Measurements from ENCODE around the gene PLCG2.
"Not testable (repeated sequence)": the region's sequence is repeated elsewhere in the genome, so short reads cannot be mapped to it uniquely, and the experiment has no call there.

Gene PLCG2

DNA sequence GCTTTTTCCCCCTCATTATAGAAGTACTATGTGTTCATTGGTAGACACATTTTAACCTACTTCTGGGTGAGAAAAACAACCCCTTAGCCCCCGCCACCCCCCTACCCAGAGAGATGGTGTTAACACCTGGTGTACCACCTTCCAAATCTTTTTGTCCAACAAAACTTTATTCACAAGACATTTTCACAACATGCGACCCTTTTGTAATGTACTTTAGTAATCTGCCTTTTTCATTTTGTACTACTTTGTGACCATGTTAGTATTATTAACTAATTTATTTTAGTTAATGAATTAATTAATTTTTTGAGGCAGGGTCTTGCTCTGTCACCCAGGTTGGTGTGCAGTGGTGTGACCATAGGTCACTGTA, 20.0 kb downstream of the PLCG2 start:
- Histone ChIP-seq H3K9ac (ENCODE audit: low read depth, low read length) (no peak overlapping the region), H3K27ac (ENCODE audit: low read length) (no peak overlapping the region), H3K36me3 (ENCODE audit: insufficient read depth, low read length) (no peaks in the 10 kb centered on the region), H2AFZ (ENCODE audit: low read depth, low read length) (no peak overlapping the region), H3K79me2 (ENCODE audit: insufficient read depth, low read length) (no peaks in the 10 kb centered on the region), H3K27me3 (ENCODE audit: insufficient read depth, low read length, poor library complexity) (peaks cover under 1% of the 10 kb centered on the region), H4K20me1 (ENCODE audit: insufficient read depth, low read length) (no peaks in the 10 kb centered on the region), H3K4me1 (ENCODE audit: insufficient read depth, low read length) (no peaks in the 10 kb centered on the region), H3K9me3 (ENCODE audit: insufficient read depth, low read length, severe bottlenecking) (no peaks in the 10 kb centered on the region), H3K4me3 (ENCODE audit: low read depth in 1 of 2, low read length in 2 of 2) (no peak overlapping the region), H3K4me2 (ENCODE audit: insufficient read depth, low read length) (no peak overlapping the region)
- ATAC-seq (ENCODE audit: insufficient read depth, low read depth) (no peak), DNase-seq (no peak)
- TF ChIP-seq EZH2 (IDR thresholded peaks at IDR 0.05; ENCODE audit: borderline replicate concordance, low read depth, low read length, severe bottlenecking), result no peak
- TF ChIP-seq, protein P1, sequence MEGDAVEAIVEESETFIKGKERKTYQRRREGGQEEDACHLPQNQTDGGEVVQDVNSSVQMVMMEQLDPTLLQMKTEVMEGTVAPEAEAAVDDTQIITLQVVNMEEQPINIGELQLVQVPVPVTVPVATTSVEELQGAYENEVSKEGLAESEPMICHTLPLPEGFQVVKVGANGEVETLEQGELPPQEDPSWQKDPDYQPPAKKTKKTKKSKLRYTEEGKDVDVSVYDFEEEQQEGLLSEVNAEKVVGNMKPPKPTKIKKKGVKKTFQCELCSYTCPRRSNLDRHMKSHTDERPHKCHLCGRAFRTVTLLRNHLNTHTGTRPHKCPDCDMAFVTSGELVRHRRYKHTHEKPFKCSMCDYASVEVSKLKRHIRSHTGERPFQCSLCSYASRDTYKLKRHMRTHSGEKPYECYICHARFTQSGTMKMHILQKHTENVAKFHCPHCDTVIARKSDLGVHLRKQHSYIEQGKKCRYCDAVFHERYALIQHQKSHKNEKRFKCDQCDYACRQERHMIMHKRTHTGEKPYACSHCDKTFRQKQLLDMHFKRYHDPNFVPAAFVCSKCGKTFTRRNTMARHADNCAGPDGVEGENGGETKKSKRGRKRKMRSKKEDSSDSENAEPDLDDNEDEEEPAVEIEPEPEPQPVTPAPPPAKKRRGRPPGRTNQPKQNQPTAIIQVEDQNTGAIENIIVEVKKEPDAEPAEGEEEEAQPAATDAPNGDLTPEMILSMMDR (IDR thresholded peaks at IDR 0.05; ENCODE audit: borderline replicate concordance, extremely low read depth, low read length, poor library complexity, severe bottlenecking), result no peak

DNA sequence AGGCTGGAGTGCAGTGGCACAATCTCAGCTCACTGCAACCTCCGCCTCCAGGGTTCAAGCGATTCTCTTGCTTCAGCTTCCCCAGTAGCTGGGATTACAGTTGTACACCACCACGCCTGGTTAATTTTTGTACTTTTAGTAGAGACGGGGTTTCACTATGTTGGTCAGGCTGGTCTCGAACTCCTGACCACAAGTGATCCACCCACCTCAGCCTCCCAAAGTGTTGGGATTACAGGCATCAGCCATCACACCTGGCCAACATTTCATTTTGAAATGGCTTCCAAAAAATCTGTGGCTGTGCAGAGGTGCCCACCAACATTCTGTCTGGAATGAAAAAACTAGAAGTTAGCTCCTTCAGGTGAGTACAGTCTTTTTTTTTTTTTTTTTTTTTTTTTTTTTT, 22.6 kb downstream of the PLCG2 start:
- ATAC-seq (ENCODE audit: insufficient read depth, low read depth); H3K9me3 ChIP-seq (ENCODE audit: insufficient read depth, low read length, severe bottlenecking); H3K27ac ChIP-seq (ENCODE audit: low read length); H3K4me3 ChIP-seq (ENCODE audit: low read depth in 1 of 2, low read length in 2 of 2); H3K79me2 ChIP-seq (ENCODE audit: insufficient read depth, low read length); H3K36me3 ChIP-seq (ENCODE audit: insufficient read depth, low read length); H2AFZ ChIP-seq (ENCODE audit: low read depth, low read length); H3K9ac ChIP-seq (ENCODE audit: low read depth, low read length); H3K27me3 ChIP-seq (ENCODE audit: insufficient read depth, low read length, poor library complexity); H3K4me1 ChIP-seq (ENCODE audit: insufficient read depth, low read length); H3K4me2 ChIP-seq (ENCODE audit: insufficient read depth, low read length); H4K20me1 ChIP-seq (ENCODE audit: insufficient read depth, low read length); DNase-seq: not testable (repeated sequence)

DNA sequence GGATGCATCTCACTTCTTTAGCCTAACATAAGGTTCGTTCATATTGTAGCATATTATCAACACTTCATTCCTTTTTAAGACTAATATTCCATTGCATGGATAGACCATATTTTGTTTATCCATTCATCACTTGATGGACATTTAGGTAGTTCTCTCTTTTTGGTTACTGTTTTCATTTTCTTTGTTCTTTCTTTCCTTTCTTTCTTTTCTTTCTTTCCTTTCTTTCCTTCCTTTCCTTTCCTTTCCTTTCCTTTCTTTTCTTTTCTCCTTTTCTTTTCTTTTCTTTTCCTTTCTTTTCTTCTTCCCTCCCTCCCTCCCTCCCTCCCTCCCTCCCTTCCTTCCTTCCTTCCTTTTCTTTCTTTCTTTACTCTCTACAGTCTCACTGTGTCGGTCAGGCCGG, 24.2 kb downstream of the PLCG2 start:
- ATAC-seq (ENCODE audit: insufficient read depth, low read depth) (no peak), DNase-seq (no peak)
- Histone ChIP-seq H3K4me2 (ENCODE audit: insufficient read depth, low read length) (no peak overlapping the region), H4K20me1 (ENCODE audit: insufficient read depth, low read length) (no peaks in the 10 kb centered on the region), H3K9ac (ENCODE audit: low read depth, low read length) (no peak overlapping the region), H3K4me3 (ENCODE audit: low read depth in 1 of 2, low read length in 2 of 2) (no peak overlapping the region), H3K79me2 (ENCODE audit: insufficient read depth, low read length) (no peaks in the 10 kb centered on the region), H2AFZ (ENCODE audit: low read depth, low read length) (no peak overlapping the region), H3K9me3 (ENCODE audit: insufficient read depth, low read length, severe bottlenecking) (no peaks in the 10 kb centered on the region), H3K36me3 (ENCODE audit: insufficient read depth, low read length) (no peaks in the 10 kb centered on the region), H3K27me3 (ENCODE audit: insufficient read depth, low read length, poor library complexity) (peaks cover 2% of the 10 kb centered on the region), H3K4me1 (ENCODE audit: insufficient read depth, low read length) (no peaks in the 10 kb centered on the region), H3K27ac (ENCODE audit: low read length) (no peak overlapping the region)
- TF ChIP-seq, protein P1 (IDR thresholded peaks at IDR 0.05; ENCODE audit: borderline replicate concordance, extremely low read depth, low read length, poor library complexity, severe bottlenecking), result no peak
- TF ChIP-seq EZH2 (IDR thresholded peaks at IDR 0.05; ENCODE audit: borderline replicate concordance, low read depth, low read length, severe bottlenecking), result no peak

DNA sequence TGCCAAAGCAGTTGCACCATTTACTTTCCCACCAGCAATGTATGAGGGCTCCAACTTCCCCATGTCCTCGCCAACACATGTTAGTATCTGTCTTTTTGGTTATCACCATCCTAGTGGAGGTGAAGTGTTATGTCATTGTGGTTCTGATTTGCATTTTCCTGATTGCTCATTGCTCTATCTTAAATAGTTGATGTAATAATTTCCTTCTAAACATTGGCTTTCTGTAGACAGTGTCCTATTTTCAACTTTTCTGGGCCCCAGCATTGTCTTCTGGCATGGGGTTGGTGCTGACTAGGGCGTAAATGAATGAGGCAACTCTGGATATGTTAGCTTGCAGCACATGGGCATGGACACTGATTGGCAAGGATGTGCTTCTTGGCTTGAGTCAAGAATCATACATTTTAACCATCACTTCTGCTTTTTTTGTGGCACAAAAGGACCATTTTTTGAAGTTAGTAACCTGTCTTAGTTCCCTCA, 25.1 kb downstream of the PLCG2 start:
- H4K20me1 ChIP-seq (ENCODE audit: insufficient read depth, low read length), result no peaks in the 10 kb centered on the region
- no peak overlapping the region for H3K27ac ChIP-seq (ENCODE audit: low read length)
- H2AFZ ChIP-seq (ENCODE audit: low read depth, low read length), result no peak overlapping the region
- no peaks in the 10 kb centered on the region for H3K9me3 ChIP-seq (ENCODE audit: insufficient read depth, low read length, severe bottlenecking)
- H3K79me2 ChIP-seq (ENCODE audit: insufficient read depth, low read length), result no peaks in the 10 kb centered on the region
- TF ChIP-seq, protein P1 (IDR thresholded peaks at IDR 0.05; ENCODE audit: borderline replicate concordance, extremely low read depth, low read length, poor library complexity, severe bottlenecking), result no peak
- TF ChIP-seq EZH2 (IDR thresholded peaks at IDR 0.05; ENCODE audit: borderline replicate concordance, low read depth, low read length, severe bottlenecking), result no peak
- H3K27me3 ChIP-seq (ENCODE audit: insufficient read depth, low read length, poor library complexity), result peaks cover 2% of the 10 kb centered on the region
- no peak for ATAC-seq (ENCODE audit: insufficient read depth, low read depth)
- H3K4me1 ChIP-seq (ENCODE audit: insufficient read depth, low read length), result no peaks in the 10 kb centered on the region
- H3K4me3 ChIP-seq (ENCODE audit: low read depth in 1 of 2, low read length in 2 of 2), result no peak overlapping the region
- no peaks in the 10 kb centered on the region for H3K36me3 ChIP-seq (ENCODE audit: insufficient read depth, low read length)
- no peak overlapping the region for H3K9ac ChIP-seq (ENCODE audit: low read depth, low read length)
- DNase-seq, result no peak
- no peak overlapping the region for H3K4me2 ChIP-seq (ENCODE audit: insufficient read depth, low read length)

Measured in DND-41 (cell line).